H1 (cell line): ENCODE measurements around the gene DPH6. TPM values are rescaled to one million over a fixed set of nuclear protein-coding genes. Genes with fewer than 3 reads are reported as not detected.

Experiments
- CTCF ChIA-PET: fragments of 300-600 bp; sonication (Branson Sonifier 250); formaldehyde crosslinking; loops from one replicate; lab custom pipeline; 2021; ENCODE audit not compliant: partially characterized antibody; lab: Charles Lee
- POLR2A ChIA-PET: fragments of 300-600 bp; sonication (Branson Sonifier 250); formaldehyde crosslinking; loops from one replicate; lab custom pipeline; 2021; ENCODE audit warnings: inconsistent platforms; ENCODE audit not compliant: partially characterized antibody; lab: Charles Lee
- DNase-seq, 2 experiments: peaks; one replicate each; pipeline versions ENCODE4 v3.0.0 to v3.0.0-alpha.2; 2010 to 2022; ENCODE audit warnings: low spot score in 2 of 2, low read depth in 1 of 2, mixed read lengths in 1 of 2
- FAIRE-seq: peaks from 2 replicates; lab custom pipeline; 2011; peaks lifted over from hg19 to GRCh38; lab: Jason Lieb, UNC
- H2AFZ ChIP-seq: 2 replicates; pipeline ENCODE4 v1.8.1; 2012; ENCODE audit warnings: low read length, inconsistent platforms
- H2AK5ac ChIP-seq: 2 replicates; pipeline ENCODE4 v1.6.1; 2013; ENCODE audit warnings: low read depth, low read length
- H2BK120ac ChIP-seq: replicated peaks from 2 replicates; pipeline ENCODE3; 2013; ENCODE audit warnings: low read depth, low read length, inconsistent platforms
- H2BK12ac ChIP-seq: 2 replicates; pipeline ENCODE4 v1.6.1; 2013; ENCODE audit warnings: low read depth, low read length
- H2BK15ac ChIP-seq: 2 replicates; pipeline ENCODE4 v1.6.1; 2013; ENCODE audit warnings: low read length
- H2BK20ac ChIP-seq: 2 replicates; pipeline ENCODE4 v1.6.1; 2013; ENCODE audit warnings: low read length
- H2BK5ac ChIP-seq: 2 replicates; pipeline ENCODE4 v1.6.1; 2013; ENCODE audit warnings: low read depth, low read length
- H3K14ac ChIP-seq: 2 replicates; pipeline ENCODE4 v1.6.1; 2013; ENCODE audit warnings: inconsistent platforms; ENCODE audit not compliant: insufficient read length
- H3K18ac ChIP-seq: 2 replicates; pipeline ENCODE4 v1.6.1; 2013; ENCODE audit warnings: low read length; ENCODE audit errors: extremely low read depth
- H3K23ac ChIP-seq: 2 replicates; pipeline ENCODE4 v1.6.1; 2013; ENCODE audit warnings: inconsistent platforms; ENCODE audit not compliant: insufficient read length
- H3K23me2 ChIP-seq: 2 replicates; pipeline ENCODE4 v1.6.1; 2013; ENCODE audit warnings: low read depth, low read length
- H3K27ac ChIP-seq: 2 replicates; pipeline ENCODE4 v1.6.1; 2011; ENCODE audit warnings: low read depth, low read length, inconsistent platforms
- H3K27me3 ChIP-seq, 4 experiments: replicated peaks in 1 of 4; 1 replicate in 1 of 4; 2 replicates in 3 of 4; pipeline versions ENCODE4 v1.6.1 to v1.8.1; 2011 to 2013; ENCODE audit warnings: low read length in 3 of 4, mild to moderate bottlenecking in 3 of 4, inconsistent platforms in 2 of 4, mixed read lengths in 2 of 4, moderate library complexity in 1 of 4; ENCODE audit not compliant: control insufficient read depth in 3 of 4, insufficient read depth in 3 of 4; ENCODE audit errors: extremely low read depth in 1 of 4
- H3K36me3 ChIP-seq, 4 experiments: 2 replicates each; pipeline versions ENCODE4 v1.6.1 to v1.8.1; 2011 to 2013; ENCODE audit warnings: mild to moderate bottlenecking in 4 of 4, low read length in 3 of 4, moderate library complexity in 2 of 4, control low read depth in 1 of 4, inconsistent platforms in 1 of 4; ENCODE audit not compliant: insufficient read depth in 4 of 4, control insufficient read depth in 2 of 4
- H3K4ac ChIP-seq: replicated peaks from 2 replicates; pipeline ENCODE3; 2013; ENCODE audit warnings: low read length, low read depth, mixed read lengths, inconsistent platforms; ENCODE audit not compliant: insufficient read length
- H3K4me1 ChIP-seq, 4 experiments: replicated peaks in 1 of 4; 1 replicate in 1 of 4; 2 replicates in 3 of 4; pipeline versions ENCODE4 v1.6.1 to v1.8.1; 2011 to 2013; ENCODE audit warnings: low read length in 3 of 4, inconsistent platforms in 2 of 4, mixed read lengths in 1 of 4; ENCODE audit not compliant: insufficient read depth in 4 of 4, control insufficient read depth in 3 of 4
- H3K4me2 ChIP-seq, 2 experiments: 2 replicates each; pipeline versions ENCODE4 v1.6.1 to v1.8.1; 2011 to 2013; ENCODE audit warnings: low read depth in 2 of 2, low read length in 2 of 2, control low read depth in 1 of 2, inconsistent platforms in 1 of 2, mild to moderate bottlenecking in 1 of 2; ENCODE audit not compliant: insufficient read depth in 1 of 2
- H3K4me3 ChIP-seq, 4 experiments: fragments of 200-600, 300-600 bp in 1 of 4; sonication (generic), shearing (Covaris generic), sonication (Bioruptor Twin) in 1 of 4; 2 replicates each; pipeline versions ENCODE4 v1.5.1 to v1.8.1; 2011 to 2016; ENCODE audit warnings: low read length in 4 of 4, low read depth in 3 of 4, control low read depth in 2 of 4, inconsistent platforms in 2 of 4, mild to moderate bottlenecking in 2 of 4, mixed read lengths in 1 of 4, moderate library complexity in 1 of 4; ENCODE audit not compliant: insufficient read depth in 2 of 4; ENCODE audit errors: extremely low read depth in 1 of 4
- H3K56ac ChIP-seq: replicated peaks from 2 replicates; pipeline ENCODE3; 2013; ENCODE audit warnings: low read depth, mild to moderate bottlenecking, mixed read lengths, low read length, inconsistent platforms; ENCODE audit not compliant: insufficient read length
- H3K79me1 ChIP-seq: 2 replicates; pipeline ENCODE4 v1.6.1; 2013; ENCODE audit warnings: low read depth, low read length, control low read depth
- H3K79me2 ChIP-seq, 2 experiments: 2 replicates each; pipeline versions ENCODE4 v1.6.1 to v1.8.1; 2012 to 2013; ENCODE audit warnings: low read length in 2 of 2, mild to moderate bottlenecking in 2 of 2, inconsistent platforms in 1 of 2; ENCODE audit not compliant: insufficient read depth in 2 of 2, control insufficient read depth in 1 of 2
- H3K9ac ChIP-seq, 4 experiments: replicated peaks in 1 of 4; 1 replicate in 1 of 4; 2 replicates in 3 of 4; pipeline versions ENCODE4 v1.6.1 to v1.8.1; 2011 to 2013; ENCODE audit warnings: low read depth in 3 of 4, low read length in 3 of 4, control low read depth in 2 of 4, mild to moderate bottlenecking in 2 of 4, moderate library complexity in 2 of 4, inconsistent platforms in 1 of 4; ENCODE audit errors: extremely low read depth in 1 of 4
- H3K9me3 ChIP-seq, 2 experiments: 2 replicates each; pipeline versions ENCODE4 v1.6.1 to v1.8.1; 2012 to 2013; ENCODE audit warnings: mild to moderate bottlenecking in 2 of 2, moderate library complexity in 2 of 2, control low read depth in 1 of 2, inconsistent platforms in 1 of 2, low read depth in 1 of 2, low read length in 1 of 2, mixed read lengths in 1 of 2; ENCODE audit not compliant: insufficient read depth in 2 of 2
- H4K20me1 ChIP-seq, 2 experiments: replicated peaks in 1 of 2; 2 replicates each; pipeline versions ENCODE3 to v1.8.1; 2011 to 2013; ENCODE audit warnings: inconsistent platforms in 2 of 2, low read length in 2 of 2, mild to moderate bottlenecking in 1 of 2; ENCODE audit not compliant: insufficient read depth in 2 of 2, control insufficient read depth in 1 of 2
- H4K5ac ChIP-seq: 2 replicates; pipeline ENCODE4 v1.6.1; 2013; ENCODE audit warnings: low read length, low read depth, mixed read lengths, inconsistent platforms; ENCODE audit not compliant: insufficient read length
- H4K8ac ChIP-seq: 2 replicates; pipeline ENCODE4 v1.8.0; 2013; ENCODE audit warnings: mild to moderate bottlenecking, moderate library complexity, low read length, inconsistent platforms; ENCODE audit not compliant: insufficient read depth; ENCODE audit errors: extremely low read depth
- H4K91ac ChIP-seq: replicated peaks from 2 replicates; pipeline ENCODE3; 2013; ENCODE audit warnings: low read length, mixed read lengths, inconsistent platforms; ENCODE audit not compliant: insufficient read length
- KDM5A ChIP-seq: fragments of 200-600 bp; IDR thresholded peaks from 2 replicates; pipeline ENCODE4 v1.7.1; 2012; ENCODE audit warnings: mild to moderate bottlenecking, low read length, inconsistent platforms, mixed read lengths
- RXRA ChIP-seq: IDR thresholded peaks from 2 replicates; pipeline ENCODE4 v1.6.1; 2011; ENCODE audit warnings: low read depth, mild to moderate bottlenecking, low read length, moderate library complexity; ENCODE audit not compliant: insufficient read depth
- SAP30 ChIP-seq: fragments of 300-600 bp; sonication (generic); IDR thresholded peaks from 2 replicates; pipeline ENCODE4 v1.7.1; 2012; ENCODE audit warnings: low read length, moderate library complexity, mild to moderate bottlenecking, inconsistent platforms; ENCODE audit not compliant: insufficient read depth, insufficient replicate concordance
- TAF7 ChIP-seq: optimal IDR thresholded peaks from 2 replicates; pipeline ENCODE3; 2011; ENCODE audit warnings: low read depth, mild to moderate bottlenecking, inconsistent platforms, low read length, moderate library complexity, borderline replicate concordance
- USF2 ChIP-seq: IDR thresholded peaks from 2 replicates; pipeline ENCODE4 v1.6.1; 2011; ENCODE audit warnings: low read length, improper control_type of control experiment
- WGBS, 2 experiments: shearing (Covaris generic) in 1 of 2; methylation state at CpG; one replicate each; pipeline versions ENCODE4 v1.1.6 to v1.1.7; 2013 to 2015; ENCODE audit warnings: low lambda C conversion rate in 2 of 2, mixed read lengths in 2 of 2, inconsistent platforms in 1 of 2, low coverage in 1 of 2, missing lambda C conversion rate in 1 of 2; ENCODE audit not compliant: insufficient replicate concordance in 2 of 2, insufficient coverage in 1 of 2, insufficient read length in 1 of 2; ENCODE audit errors: extremely low coverage in 1 of 2, missing lambda C conversion rate in 1 of 2; 5-methylcytosine and 5-hydroxymethylcytosine counted together
- polyA plus RNA-seq, 7 experiments: library from polyadenylated mRNA; depleted of rRNA in 3 of 7; stranded (reverse) in 5 of 7; unstranded in 2 of 7; fragments of >200 nt in 5 of 7; fragments of 200-250 nt in 2 of 7; gene quantifications; 1 replicate in 5 of 7; 2 replicates in 1 of 7; 4 replicates in 1 of 7; pipeline versions ENCODE4 v1.2.1 to v1.2.3, GENCODE V29; 2011 to 2013; ENCODE audit warnings: missing spikeins in 2 of 7, mixed read lengths in 2 of 7
- total RNA-seq: library from RNA; stranded (reverse); fragmentation: NEBNext Ultra II Directional; extraction: Animal tissue kit (Norgen Biotek cat#: 25700); gene quantifications from 2 replicates; pipeline ENCODE4 v1.2.1, GENCODE V29; 2021

DPH6 gene
- total and polyA plus RNA-seq, 2 of the 8 experiments (the other 6 are each of a cell fraction or from before 2014, with no cell fraction given) = 21.6 to 30.5 TPM

DNA sequence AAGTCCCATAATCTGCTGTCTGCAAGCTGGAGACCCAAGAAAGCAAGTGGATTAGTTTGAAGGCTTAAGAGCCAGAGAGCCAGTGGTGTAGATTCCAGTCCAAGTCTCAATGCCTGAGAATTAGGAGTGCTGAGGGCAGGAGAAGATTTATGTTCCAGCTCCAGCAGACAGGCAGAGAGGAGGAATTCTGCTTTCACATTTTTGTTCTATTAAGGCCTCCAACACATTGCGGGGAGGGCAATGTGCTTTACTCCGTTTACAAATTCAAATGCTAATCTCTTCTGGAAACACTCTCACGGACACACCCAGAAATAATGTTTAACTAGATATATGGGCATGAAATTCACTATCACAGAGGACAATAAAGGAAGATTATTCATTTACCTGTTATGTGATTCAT is 54.0 kb downstream of the DPH6 start:
- 78% methylated on average over 3 of the region's 3 CpGs; no CpG with 5 or more reads in 1 of the 2 experiments for WGBS, 2 experiments
- no peak overlapping the region for H2BK15ac ChIP-seq

More for the DNA sequence above, 54.0 kb downstream of the DPH6 start:
- H2AK5ac ChIP-seq = no peak overlapping the region
- no peak overlapping the region for H4K5ac ChIP-seq
- no peak overlapping the region for H3K27ac ChIP-seq
- H2BK5ac ChIP-seq = no peak overlapping the region
- H2BK12ac ChIP-seq = no peak overlapping the region
- H4K91ac ChIP-seq = no peak overlapping the region
- H3K79me2 ChIP-seq = no peaks in the 10 kb centered on the region
- H4K20me1 ChIP-seq = no peaks in the 10 kb centered on the region
- H2BK20ac ChIP-seq = no peak overlapping the region
- H3K4ac ChIP-seq = no peak overlapping the region
- no peak for FAIRE-seq
- H2BK120ac ChIP-seq = no peak overlapping the region
- TF ChIP-seq KDM5A (no peak), USF2 (no peak), RXRA (no peak), TAF7 (no peak), SAP30 (no peak)
- H3K79me1 ChIP-seq = no peaks in the 10 kb centered on the region
- no peaks in the 10 kb centered on the region for H3K4me1 ChIP-seq
- no peak overlapping the region for H3K9ac ChIP-seq
- ChIA-PET CTCF (interaction anchor here (0.6 kb wide), 1 partner anchor 100 kb away, joined by 3 read pairs; no protein-coding TSS in a partner anchor), POLR2A (no interaction called here)
- H3K36me3 ChIP-seq = peaks cover 0 to 3% (median 0%) of the 10 kb centered on the region in 4 experiments; a peak in 1 of 8 replicates
- no peak overlapping the region for H3K4me2 ChIP-seq
- H3K4me3 ChIP-seq = no peak overlapping the region
- H3K23ac ChIP-seq = no peak overlapping the region
- H3K14ac ChIP-seq = no peak overlapping the region
- no peak for DNase-seq
- no peaks in the 10 kb centered on the region for H3K23me2 ChIP-seq
- H3K56ac ChIP-seq = no peak overlapping the region
- H3K9me3 ChIP-seq = peaks cover 11 to 14% of the 10 kb centered on the region in 2 experiments; a peak in 3 of 4 replicates
- H3K18ac ChIP-seq = no peak overlapping the region
- H4K8ac ChIP-seq = no peak overlapping the region
- no peaks in the 10 kb centered on the region for H3K27me3 ChIP-seq
- no peak overlapping the region for H2AFZ ChIP-seq
